Omental fat pad (tissue), 4 donors: ENCODE data around the gene GALNT18. TPM values are rescaled to one million over a fixed set of nuclear protein-coding genes. Genes with fewer than 3 reads are reported as not detected.

Experiments
- ATAC-seq: fragments of 150-250 bp; one replicate; pipeline ENCODE4 v1.9.1; 2016; ENCODE audit warnings: mild to moderate bottlenecking, moderate library complexity; ENCODE audit not compliant: low FRiP score
- DNase-seq: peaks from one replicate; pipeline ENCODE4 v3.0.0-alpha.2; 2019; ENCODE audit warnings: low spot score
- CTCF ChIP-seq, 3 donors: fragments of 450-650 bp; IDR thresholded peaks; one replicate each; pipeline ENCODE4 v1.5.1; 2016 to 2017; ENCODE audit warnings: antibody characterized with exemption in 3 of 3, mild to moderate bottlenecking in 3 of 3, moderate library complexity in 2 of 3
- total RNA-seq, 4 donors: library from RNA; depleted of rRNA; stranded (reverse); fragments of >200 nt; gene quantifications; one replicate each; pipeline ENCODE4 v1.1.0, GENCODE V29; 2016

The GALNT18 gene
- total RNA-seq, 4 donors from 2014 or later, result 21.0 to 47.4 (median 35.7) TPM

- ATAC-seq, result no peak
- no peak for TF ChIP-seq CTCF (IDR thresholded peaks at IDR 0.05)
- no peak for DNase-seq
These were observed 332.1 kb downstream of the GALNT18 start for GRCh38 chr11:11289669-11290068.

GRCh38 chr11:11288972-11289616, 332.7 kb downstream of the GALNT18 start:
- TF ChIP-seq CTCF (IDR thresholded peaks at IDR 0.05), result no peak
- DNase-seq (no peak), ATAC-seq (no peak)

- TF ChIP-seq CTCF (IDR thresholded peaks at IDR 0.05), result no peak
- DNase-seq, result no peak
- ATAC-seq, result no peak
These were observed 337.3 kb downstream of the GALNT18 start for GRCh38 chr11:11284481-11284880.

- TF ChIP-seq CTCF (IDR thresholded peaks at IDR 0.05), result no peak
- ATAC-seq, result no peak
- no peak for DNase-seq
These were observed 340.2 kb downstream of the GALNT18 start for GRCh38 chr11:11281626-11282025.

- no peak for ATAC-seq
- no peak for DNase-seq
- TF ChIP-seq CTCF (IDR thresholded peaks at IDR 0.05), result no peak
These were observed 341.0 kb downstream of the GALNT18 start for GRCh38 chr11:11280826-11281225.

GRCh38 chr11:11279956-11280689, 341.7 kb downstream of the GALNT18 start:
- ATAC-seq (no peak), DNase-seq (no peak)
- TF ChIP-seq CTCF (IDR thresholded peaks at IDR 0.05), result no peak

- TF ChIP-seq CTCF (IDR thresholded peaks at IDR 0.05), result no peak
- no peak for DNase-seq
- ATAC-seq, result no peak
These were observed 349.6 kb downstream of the GALNT18 start for GRCh38 chr11:11272254-11272653.
